ENCODE data around the gene SPAG9.

SPAG9 gene

DNA sequence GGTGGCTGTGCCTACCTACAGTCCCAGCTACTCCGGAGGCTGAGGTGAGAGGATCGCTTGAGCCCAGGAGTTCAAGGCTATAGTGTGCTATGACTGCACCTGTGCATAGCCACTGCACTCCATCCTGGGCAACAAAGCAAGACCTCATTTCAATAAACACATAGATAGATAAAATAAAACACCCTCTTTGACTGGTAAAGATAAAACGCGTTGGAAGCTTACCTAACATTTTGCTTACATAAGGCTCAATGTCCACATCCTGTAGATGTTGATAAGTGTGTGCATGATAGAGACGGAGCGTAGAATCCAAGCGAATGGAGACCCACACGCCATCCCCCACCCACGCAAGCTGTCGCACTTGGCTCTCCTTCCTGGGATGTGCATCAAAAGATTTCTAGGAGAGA, 141.1 kb downstream of the SPAG9 start:
- ATAC-seq = no peak
- Mint-ChIP-seq H3K27ac (no peak overlapping the region), H3K9me3 (no peaks in the 10 kb centered on the region), H3K4me1 (peaks cover 10% of the 10 kb centered on the region), H3K4me3 (no peak overlapping the region), H3K27me3 (no peaks in the 10 kb centered on the region), H3K36me3 (ENCODE audit: low read depth) (peaks cover 18% of the 10 kb centered on the region)
- no peak for DNase-seq

DNA sequence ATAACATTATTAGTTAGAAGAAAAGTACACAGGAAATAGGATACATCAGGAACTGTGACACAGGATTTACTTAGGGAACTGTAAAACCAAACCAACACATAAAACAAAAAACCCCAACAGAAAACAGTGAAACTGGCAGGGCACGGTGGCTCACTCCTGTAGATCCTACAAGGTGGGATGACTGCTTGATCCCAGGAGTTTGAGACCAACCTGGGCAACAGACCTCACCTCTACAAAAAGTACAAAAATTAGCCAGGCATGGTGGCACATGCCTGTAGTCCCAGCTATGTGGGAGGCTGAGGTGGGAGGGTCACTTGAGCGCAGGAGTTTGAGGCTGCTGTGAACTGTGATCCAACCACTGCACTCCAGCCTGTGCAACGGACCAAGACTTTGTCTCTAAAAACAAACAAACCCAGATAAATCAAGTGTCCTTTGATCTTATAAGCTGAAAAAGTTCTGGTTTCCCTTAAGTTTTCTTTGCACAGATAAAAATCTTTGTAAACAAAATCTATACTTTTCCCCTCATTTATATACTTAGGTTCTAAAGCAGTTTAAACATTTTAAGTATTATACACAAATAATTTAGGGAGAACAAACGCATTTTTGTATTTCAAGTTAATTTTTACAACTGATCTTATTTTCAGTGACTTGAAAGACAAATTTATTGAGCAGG, 143.0 kb downstream of the SPAG9 start:
- H3K4me3 Mint-ChIP-seq = no peak overlapping the region
- no peaks in the 10 kb centered on the region for H3K9me3 Mint-ChIP-seq
- peak overlapping the region; percentile 59 for H3K27ac Mint-ChIP-seq
- no peak for ATAC-seq
- H3K4me1 Mint-ChIP-seq = peaks cover 10% of the 10 kb centered on the region
- no peak for DNase-seq
- no peaks in the 10 kb centered on the region for H3K27me3 Mint-ChIP-seq
- peaks cover 20% of the 10 kb centered on the region for H3K36me3 Mint-ChIP-seq (ENCODE audit: low read depth)

DNA sequence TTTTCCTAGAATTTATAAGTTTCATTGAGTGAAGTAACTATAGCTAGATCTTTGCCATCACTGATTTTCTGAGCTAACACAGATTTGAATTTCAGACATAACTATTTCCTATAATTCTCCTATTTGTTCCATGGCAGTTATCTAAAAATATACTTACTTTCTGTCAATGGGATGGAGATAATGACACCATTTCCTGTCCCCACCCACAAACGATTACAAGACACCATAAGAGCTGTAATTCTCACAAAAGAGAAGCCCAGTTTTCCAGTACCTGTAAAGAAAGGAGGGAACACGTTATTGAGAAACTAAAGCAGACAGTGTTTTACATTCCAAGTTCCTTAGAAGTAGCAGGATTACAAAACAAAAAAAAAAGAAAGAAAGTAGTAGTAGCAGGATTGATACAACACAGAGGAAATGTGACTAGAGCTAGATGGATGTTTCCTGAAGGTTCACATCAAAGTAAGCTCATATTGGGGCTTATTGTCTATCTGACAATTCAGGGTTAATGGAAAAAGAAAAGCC, 143.7 kb downstream of the SPAG9 start:
- Mint-ChIP-seq H3K9me3 (no peaks in the 10 kb centered on the region), H3K27me3 (no peaks in the 10 kb centered on the region), H3K4me3 (no peak overlapping the region), H3K27ac (peak overlapping the region; percentile 59), H3K4me1 (peaks cover 10% of the 10 kb centered on the region), H3K36me3 (ENCODE audit: low read depth) (peaks cover 20% of the 10 kb centered on the region)
- ATAC-seq (no peak), DNase-seq (no peak)

DNA sequence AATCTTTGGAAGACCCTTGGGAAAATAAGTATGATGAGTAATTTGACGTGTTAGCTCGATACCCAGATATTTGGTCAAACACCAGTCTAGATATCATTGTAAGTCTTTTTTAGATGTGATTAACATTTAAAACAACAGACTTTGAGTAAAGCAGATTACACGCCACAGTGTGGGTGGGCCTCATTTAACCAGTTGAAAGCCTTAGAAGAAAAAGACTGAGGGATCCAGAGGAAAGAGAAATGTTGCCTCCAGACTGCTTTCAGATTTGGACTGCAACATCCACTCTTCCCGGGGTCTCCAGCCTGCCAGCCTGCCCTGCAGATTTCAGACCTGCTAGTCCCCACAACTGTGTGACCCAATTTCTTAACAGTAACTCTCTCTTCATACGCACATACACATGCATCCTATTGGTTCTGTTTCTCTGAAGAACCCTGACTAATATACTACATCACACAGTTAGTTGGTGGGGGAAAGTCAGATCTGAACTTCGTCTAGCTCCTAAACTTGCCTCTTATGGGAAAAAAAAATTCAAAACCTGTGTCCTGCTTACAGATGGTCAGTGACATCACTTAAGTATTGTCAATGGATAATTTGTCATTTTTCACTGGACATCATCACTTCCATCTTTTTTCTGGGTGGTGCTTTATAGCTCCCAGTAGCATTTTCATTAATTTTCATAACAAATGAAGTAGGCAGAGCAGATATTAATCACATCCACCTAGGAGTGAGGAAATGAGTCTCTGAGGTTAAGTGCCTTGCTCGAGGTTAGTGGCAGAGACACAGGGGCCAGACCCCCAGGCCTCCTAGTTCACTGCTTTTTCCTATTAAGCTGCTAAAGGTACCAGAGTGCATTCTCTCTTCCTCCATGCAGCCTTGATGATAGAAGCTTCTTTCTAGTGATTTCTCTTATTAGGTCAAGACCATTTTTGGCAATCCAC, 146.8 kb downstream of the SPAG9 start:
- Mint-ChIP-seq H3K27ac (no peak overlapping the region), H3K36me3 (ENCODE audit: low read depth) (peaks cover 26% of the 10 kb centered on the region), H3K4me1 (peaks cover 10% of the 10 kb centered on the region), H3K27me3 (no peaks in the 10 kb centered on the region), H3K9me3 (no peaks in the 10 kb centered on the region), H3K4me3 (no peak overlapping the region)
- DNase-seq (no peak), ATAC-seq (no peak)

DNA sequence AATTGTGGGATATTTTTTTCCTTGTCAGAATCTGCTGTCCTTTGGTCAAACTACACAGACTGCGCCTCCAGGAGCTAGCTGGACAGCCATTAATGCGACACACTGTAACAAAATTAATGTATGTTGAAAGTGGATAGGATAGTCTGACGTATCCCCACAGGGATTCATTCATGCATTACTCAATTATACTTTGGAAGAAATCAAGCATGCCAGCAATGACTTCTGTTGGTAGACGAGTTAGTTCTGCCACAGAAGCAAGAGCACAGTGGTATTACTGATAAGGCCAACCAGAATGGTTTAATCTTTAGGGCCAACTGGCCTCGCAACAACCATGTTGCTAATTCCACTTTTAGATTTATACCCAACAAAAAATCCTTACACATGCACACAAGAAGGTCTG, 148.1 kb downstream of the SPAG9 start:
- no peak for DNase-seq
- peaks cover 9% of the 10 kb centered on the region for H3K4me1 Mint-ChIP-seq

DNA sequence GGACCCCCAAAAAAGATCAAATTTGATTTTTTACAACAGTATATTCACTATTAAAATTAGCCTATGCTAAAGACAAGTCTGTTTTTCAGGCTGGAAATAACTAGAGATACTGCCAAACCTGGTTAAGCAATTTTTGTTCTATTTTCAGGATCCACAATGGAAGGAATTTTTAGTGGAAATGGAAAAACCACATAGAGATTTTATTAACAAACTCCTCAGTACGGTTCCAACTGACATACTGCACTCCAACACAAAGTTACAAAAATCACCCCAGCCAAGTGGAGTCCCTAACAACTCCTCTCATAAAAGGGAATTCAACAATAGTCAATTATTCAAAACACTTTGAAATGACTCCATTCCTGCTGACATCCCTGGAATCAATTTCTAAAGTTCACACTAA, 152.9 kb downstream of the SPAG9 start:
- Mint-ChIP-seq H3K27ac (no peak overlapping the region), H3K4me3 (no peak overlapping the region)
- no peak for DNase-seq

More for the DNA sequence above, 148.1 kb downstream of the SPAG9 start:
- H3K4me3 Mint-ChIP-seq = no peak overlapping the region
- H3K27me3 Mint-ChIP-seq = no peaks in the 10 kb centered on the region
- ATAC-seq = no peak
- peaks cover 26% of the 10 kb centered on the region for H3K36me3 Mint-ChIP-seq (ENCODE audit: low read depth)
- H3K9me3 Mint-ChIP-seq = no peaks in the 10 kb centered on the region
- H3K27ac Mint-ChIP-seq = no peak overlapping the region

DNA sequence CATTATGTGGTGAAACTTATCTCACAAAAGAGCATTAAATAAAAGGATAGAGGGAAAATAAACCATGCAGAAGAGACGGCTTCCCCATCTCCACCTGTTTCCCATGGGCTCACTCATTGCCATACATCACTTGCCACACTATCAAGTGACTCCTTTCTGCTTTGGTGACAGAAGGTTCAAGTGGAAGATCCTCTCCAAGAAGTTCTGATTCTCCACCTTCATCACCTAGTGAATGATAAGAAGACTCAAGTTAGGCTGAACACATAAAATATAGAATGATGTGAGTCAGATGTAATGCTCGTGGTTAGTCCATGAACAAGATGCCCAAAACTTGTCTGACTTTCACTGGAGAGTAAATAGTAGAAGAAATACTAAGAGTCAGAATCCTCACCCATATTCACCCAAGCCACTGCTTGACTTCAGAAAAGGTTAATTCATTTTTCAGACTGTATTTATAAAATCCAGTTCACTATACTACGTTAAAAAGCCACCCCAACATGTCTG, 154.5 kb downstream of the SPAG9 start:
- H3K4me3 Mint-ChIP-seq = no peak overlapping the region
- no peak for DNase-seq

More for the DNA sequence above, 152.9 kb downstream of the SPAG9 start:
- Mint-ChIP-seq H3K27me3 (no peaks in the 10 kb centered on the region), H3K4me1 (no peaks in the 10 kb centered on the region), H3K9me3 (no peaks in the 10 kb centered on the region), H3K36me3 (ENCODE audit: low read depth) (peaks cover 26% of the 10 kb centered on the region)
- ATAC-seq = no peak

DNA sequence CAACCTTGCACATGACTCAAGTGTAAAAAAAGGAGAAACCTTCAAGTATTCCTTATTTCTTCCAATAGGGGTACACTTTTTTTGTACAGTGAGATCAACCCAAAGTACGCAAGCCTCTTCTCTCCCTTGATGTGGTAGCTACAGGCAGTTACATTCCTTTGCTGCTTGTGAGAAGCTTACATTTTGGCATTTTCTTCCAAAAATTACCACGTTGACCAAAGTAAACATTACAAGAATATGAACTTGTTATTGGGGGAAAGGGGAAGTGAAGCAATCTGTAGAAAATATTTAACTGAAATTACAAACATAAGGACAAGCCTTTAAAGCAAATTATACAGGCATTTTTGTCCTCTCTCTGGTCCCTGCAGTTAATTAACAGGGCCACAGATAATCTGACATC, 157.5 kb downstream of the SPAG9 start:
- Mint-ChIP-seq H3K27me3 (no peaks in the 10 kb centered on the region), H3K9me3 (no peaks in the 10 kb centered on the region), H3K27ac (no peak overlapping the region), H3K4me3 (no peak overlapping the region), H3K36me3 (ENCODE audit: low read depth) (peaks cover 15% of the 10 kb centered on the region), H3K4me1 (no peaks in the 10 kb centered on the region)
- DNase-seq (no peak), ATAC-seq (no peak)

More for the DNA sequence above, 154.5 kb downstream of the SPAG9 start:
- H3K27me3 Mint-ChIP-seq = no peaks in the 10 kb centered on the region
- no peak overlapping the region for H3K27ac Mint-ChIP-seq
- no peaks in the 10 kb centered on the region for H3K4me1 Mint-ChIP-seq
- H3K36me3 Mint-ChIP-seq (ENCODE audit: low read depth) = peaks cover 26% of the 10 kb centered on the region
- ATAC-seq = no peak
- no peaks in the 10 kb centered on the region for H3K9me3 Mint-ChIP-seq

DNA sequence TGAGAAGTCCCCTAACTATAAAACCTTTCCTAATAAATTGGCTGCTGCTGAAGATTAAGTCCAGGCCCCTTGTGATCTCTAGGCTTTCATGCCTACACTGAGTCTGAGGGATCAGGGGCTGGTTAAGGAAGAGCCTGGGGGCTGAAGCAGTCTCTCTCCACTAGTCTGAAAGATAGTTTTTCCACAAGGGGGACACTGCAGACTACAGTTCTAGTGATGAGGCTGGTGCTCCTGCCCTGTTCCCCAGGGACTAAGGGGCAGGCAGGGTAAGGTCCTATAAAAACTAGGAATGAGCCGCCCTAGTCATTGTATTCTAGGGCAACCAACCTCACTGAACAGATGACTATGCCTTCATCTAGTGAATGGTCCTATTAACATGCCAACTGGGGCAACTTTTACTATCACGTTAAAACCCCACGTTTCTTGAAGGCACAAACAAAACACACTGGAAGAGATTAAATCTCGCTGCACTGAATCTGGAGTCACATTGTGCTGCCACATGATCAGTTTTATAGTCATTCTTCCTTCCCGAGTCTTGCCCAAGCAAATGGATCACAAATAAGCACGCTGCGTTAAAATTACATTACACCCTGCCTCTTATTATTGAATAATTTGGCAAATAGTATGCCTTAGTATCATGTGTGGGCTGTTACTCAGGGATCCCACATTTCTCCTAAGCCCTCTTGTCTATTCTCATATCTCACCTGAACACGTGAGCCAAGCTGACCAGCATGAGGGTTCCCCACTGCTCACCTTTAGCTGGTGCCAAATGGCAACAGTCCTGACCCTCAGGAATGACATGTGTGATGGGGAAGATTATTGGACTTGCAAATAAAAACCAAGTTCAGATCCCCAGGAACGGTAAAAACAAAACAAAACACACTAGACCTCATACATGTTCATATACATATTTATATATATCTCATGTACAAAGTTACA, 159.1 kb downstream of the SPAG9 start:
- H3K4me3 Mint-ChIP-seq = no peak overlapping the region
- H3K36me3 Mint-ChIP-seq (ENCODE audit: low read depth) = peaks cover 15% of the 10 kb centered on the region
- H3K27ac Mint-ChIP-seq = no peak overlapping the region

DNA sequence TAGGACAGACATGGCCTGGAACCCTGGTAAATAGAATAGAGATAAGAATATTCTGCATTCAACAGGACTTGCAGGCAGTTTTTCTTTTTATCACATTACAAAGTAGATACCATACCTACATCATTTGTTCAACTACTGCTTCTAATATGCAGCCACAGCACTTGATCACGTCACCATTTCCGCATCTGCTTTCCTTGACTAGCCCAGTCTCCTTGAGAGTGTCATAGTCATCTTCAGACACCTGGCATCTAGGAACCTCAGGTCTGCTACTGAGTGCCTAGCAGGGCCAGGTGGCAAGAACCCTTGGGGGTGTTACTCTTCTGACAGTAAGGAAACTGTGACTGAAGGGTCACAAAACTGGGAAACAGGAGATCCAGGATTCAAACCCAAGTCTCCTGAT, 161.3 kb downstream of the SPAG9 start:
- no peaks in the 10 kb centered on the region for H3K36me3 Mint-ChIP-seq (ENCODE audit: low read depth)
- H3K4me3 Mint-ChIP-seq = no peak overlapping the region
- H3K4me1 Mint-ChIP-seq = peaks cover 2% of the 10 kb centered on the region
- H3K9me3 Mint-ChIP-seq = no peaks in the 10 kb centered on the region
- H3K27ac Mint-ChIP-seq = no peak overlapping the region
- H3K27me3 Mint-ChIP-seq = no peaks in the 10 kb centered on the region
- ATAC-seq (no peak), DNase-seq (no peak)

More for the DNA sequence above, 159.1 kb downstream of the SPAG9 start:
- ATAC-seq (no peak), DNase-seq (no peak)
- H3K9me3 Mint-ChIP-seq = no peaks in the 10 kb centered on the region
- H3K27me3 Mint-ChIP-seq = no peaks in the 10 kb centered on the region
- H3K4me1 Mint-ChIP-seq = peaks cover 2% of the 10 kb centered on the region

DNA sequence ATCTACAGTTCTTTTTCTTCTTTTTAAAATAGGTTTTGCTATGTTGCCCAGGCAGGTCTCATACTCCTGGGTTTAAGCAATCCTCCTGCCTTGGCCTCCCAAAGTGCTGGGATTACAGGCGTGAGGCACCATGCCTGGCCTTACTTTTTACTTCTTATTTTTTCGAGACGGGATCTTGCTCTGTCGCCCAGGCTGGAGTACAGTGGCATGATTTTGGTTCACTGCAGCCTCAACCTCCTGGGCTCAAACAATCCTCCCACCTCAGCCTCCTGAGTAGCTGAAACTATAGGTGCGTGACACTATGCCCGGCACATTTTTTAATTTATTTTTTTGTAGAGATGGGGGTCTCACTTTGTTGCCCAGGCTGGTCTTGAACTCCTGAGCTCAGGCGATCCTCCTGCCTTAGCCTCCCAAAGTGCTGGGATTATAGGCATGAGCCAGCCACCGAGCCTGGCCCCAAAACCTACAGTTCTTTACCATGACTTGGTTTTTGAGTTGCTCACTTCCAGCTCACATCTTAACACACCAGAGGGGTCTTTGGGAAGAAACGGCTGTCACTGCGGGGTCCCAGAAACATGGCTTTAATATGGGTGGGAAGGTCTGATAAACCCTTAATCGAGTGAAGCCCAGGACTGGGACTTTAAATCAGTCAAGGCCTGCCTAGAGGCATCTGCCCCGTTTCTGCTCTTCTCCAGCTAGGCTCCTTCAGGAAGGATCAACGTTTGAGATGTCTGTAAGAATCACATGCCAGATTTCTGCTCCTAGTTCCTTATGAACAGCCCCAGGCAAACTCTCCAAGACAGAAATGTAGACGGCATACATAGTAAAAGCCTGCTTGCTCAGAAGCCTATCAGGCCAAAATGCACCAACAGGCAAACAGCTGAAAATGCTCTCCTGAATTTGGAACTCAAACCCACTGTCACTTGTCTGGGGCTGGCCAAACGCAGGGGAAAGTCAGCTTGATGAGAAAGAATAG, 162.8 kb downstream of the SPAG9 start:
- Mint-ChIP-seq H3K4me3 (no peak overlapping the region), H3K4me1 (peaks cover 2% of the 10 kb centered on the region), H3K9me3 (no peaks in the 10 kb centered on the region), H3K27ac (no peak overlapping the region), H3K27me3 (no peaks in the 10 kb centered on the region), H3K36me3 (ENCODE audit: low read depth) (no peaks in the 10 kb centered on the region)
- no peak for DNase-seq
- no peak for ATAC-seq

DNA sequence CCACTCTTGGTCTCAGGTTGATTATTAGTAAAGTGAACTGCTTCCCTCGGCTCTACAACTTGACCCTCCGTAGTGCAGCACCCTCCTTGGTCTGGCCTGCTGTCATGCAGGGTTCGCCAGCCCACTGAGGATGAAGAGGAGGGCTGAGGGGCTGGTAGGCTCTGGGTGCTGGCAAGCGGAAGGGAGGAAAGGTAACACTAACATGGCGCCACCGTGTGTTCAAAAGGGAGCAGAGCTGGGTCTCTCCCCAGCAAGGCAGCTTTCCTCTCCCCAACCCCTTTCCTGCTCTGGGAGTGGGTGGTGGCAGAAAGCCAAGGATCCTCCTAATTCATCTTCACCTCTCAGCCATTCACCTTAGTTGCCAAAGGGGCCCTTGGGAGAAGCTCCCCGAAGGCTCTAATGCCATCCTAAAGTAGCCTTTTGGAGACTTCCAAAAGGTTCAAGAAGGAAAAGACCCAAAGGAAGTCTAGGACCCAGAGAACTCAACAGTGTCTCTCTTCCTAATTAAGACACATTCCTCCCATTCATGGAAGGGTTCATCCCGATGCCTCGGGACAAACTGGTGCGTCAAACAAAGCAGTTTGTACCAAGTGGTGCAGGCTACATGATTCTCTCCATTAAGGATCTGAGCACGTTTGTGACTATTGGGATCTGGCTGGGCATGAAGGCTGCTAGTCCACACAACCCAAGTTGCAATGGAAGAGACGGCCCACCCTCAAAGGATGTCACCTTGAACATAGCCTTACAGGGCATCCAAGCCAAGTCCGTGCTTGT, 163.7 kb downstream of the SPAG9 start:
- Mint-ChIP-seq H3K9me3 (no peaks in the 10 kb centered on the region), H3K27ac (no peak overlapping the region), H3K36me3 (ENCODE audit: low read depth) (no peaks in the 10 kb centered on the region), H3K27me3 (no peaks in the 10 kb centered on the region), H3K4me1 (peaks cover 2% of the 10 kb centered on the region), H3K4me3 (no peak overlapping the region)
- ATAC-seq (peak; percentile 80), DNase-seq (peak; percentile 66)

DNA sequence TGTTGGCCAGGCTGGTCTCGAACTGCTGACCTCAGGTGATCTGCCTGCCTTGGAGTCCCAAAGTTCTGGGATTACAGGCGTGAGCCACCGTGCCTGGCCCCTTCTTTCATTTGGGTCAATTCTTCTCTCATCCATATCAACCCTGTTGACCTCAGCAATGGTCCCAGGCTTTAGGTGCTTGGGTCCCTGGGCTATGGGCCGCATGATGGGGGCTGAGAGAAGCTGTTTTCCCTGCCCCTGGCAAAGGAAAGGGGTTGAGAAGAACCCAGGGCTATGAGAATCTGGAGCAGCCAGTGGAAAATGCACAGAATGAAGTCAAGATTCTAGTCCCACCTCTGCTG, 164.3 kb downstream of the SPAG9 start:
- ATAC-seq = no peak
- H3K36me3 Mint-ChIP-seq (ENCODE audit: low read depth) = no peaks in the 10 kb centered on the region
- peaks cover 2% of the 10 kb centered on the region for H3K4me1 Mint-ChIP-seq
- H3K27ac Mint-ChIP-seq = no peak overlapping the region
- DNase-seq = no peak
- H3K9me3 Mint-ChIP-seq = no peaks in the 10 kb centered on the region
- H3K27me3 Mint-ChIP-seq = no peaks in the 10 kb centered on the region
- H3K4me3 Mint-ChIP-seq = no peak overlapping the region

All from activated naive CD8-positive, alpha-beta T cell treated with anti-CD3 and anti-CD28 coated beads, Interleukin-2, amount 50 U/mL, for 24 hours (primary cell).